ENCODE measurements around the gene LDLRAD3. TPM values are rescaled to one million over a fixed set of nuclear protein-coding genes. Genes with fewer than 3 reads are reported as not detected.
A peak's percentile ranks its signal among the peaks of the same experiment; 100 is the strongest.

Gene LDLRAD3
- polyA plus RNA-seq, 3 donors: 7.3 to 14.1 (median 10.4) TPM

- H3K27me3 Mint-ChIP-seq (ENCODE audit: low read depth in 3 of 3): peaks cover 0 to 2% (median 0%) of the 10 kb centered on the region in 3 donors
- no peaks in the 10 kb centered on the region for H3K4me1 Mint-ChIP-seq
- no peak for TF ChIP-seq CTCF (IDR thresholded peaks at IDR 0.05)
- H3K4me3 Mint-ChIP-seq: no peak overlapping the region
- H3K36me3 ChIP-seq (replicated peaks in 1 of 2; ENCODE audit: control insufficient read depth in 1 of 2, insufficient read depth in 2 of 2, low read length in 2 of 2): peaks cover 85 to 99% of the 10 kb centered on the region in 2 donors
- H3K4me1 ChIP-seq (ENCODE audit: control insufficient read depth in 1 of 2, insufficient read depth in 2 of 2, low read length in 2 of 2): no peaks in the 10 kb centered on the region
- no peaks in the 10 kb centered on the region for H3K9me3 ChIP-seq (replicated peaks in 1 of 2; ENCODE audit: control insufficient read depth in 1 of 2, insufficient read depth in 1 of 2, low read length in 2 of 2)
- no peak overlapping the region for H3K4me2 ChIP-seq (replicated peaks; ENCODE audit: extremely low read depth, low read length, poor library complexity, severe bottlenecking)
- H3K9ac ChIP-seq (ENCODE audit: insufficient read depth, low read length, poor library complexity, severe bottlenecking): no peak overlapping the region
- H3K4me3 ChIP-seq (replicated peaks in 1 of 3; ENCODE audit: low read depth in 2 of 3, low read length in 3 of 3): no peak overlapping the region
- no CpG with 5 or more reads among the region's 7 CpGs for WGBS (ENCODE audit: insufficient coverage)
- peaks cover 8% of the 10 kb centered on the region for H3K79me2 ChIP-seq (ENCODE audit: insufficient read depth, low read length)
- DNase-seq: no peak
- peaks cover 0 to 3% (median 0%) of the 10 kb centered on the region in 7 donors for H3K9me3 Mint-ChIP-seq
- intact Hi-C loops (cut with micrococcal nuclease): no loop called here
- H2AFZ ChIP-seq (ENCODE audit: insufficient read depth, low read depth, low read length, poor library complexity, severe bottlenecking): no peak overlapping the region
- H3K36me3 Mint-ChIP-seq: peaks cover 89 to 95% of the 10 kb centered on the region in 2 donors
- H3K27ac ChIP-seq (ENCODE audit: low read depth in 1 of 2, low read length in 2 of 2): no peak overlapping the region
- no peaks in the 10 kb centered on the region for H3K27me3 ChIP-seq (ENCODE audit: control insufficient read depth in 2 of 2, insufficient read depth in 2 of 2, low read length in 2 of 2)
- peaks cover 31% of the 10 kb centered on the region for H4K20me1 ChIP-seq (ENCODE audit: insufficient read depth, low read length)
- H3K27ac Mint-ChIP-seq: peak overlapping the region in 1 of 7 donors; percentile 15
Observed at GRCh38 chr11:36274414-36274813, 330.6 kb downstream of the LDLRAD3 start.

- H3K27me3 ChIP-seq (ENCODE audit: control insufficient read depth in 2 of 2, insufficient read depth in 2 of 2, low read length in 2 of 2): no peaks in the 10 kb centered on the region
- Mint-ChIP-seq H3K27ac (peak overlapping the region in 1 of 7 donors; percentile 44), H3K9me3 (peaks cover 0 to 6% (median 3%) of the 10 kb centered on the region in 7 donors), H3K36me3 (peaks cover 73 to 86% of the 10 kb centered on the region in 2 donors), H3K27me3 (ENCODE audit: low read depth in 3 of 3) (peaks cover 0 to 2% (median 0%) of the 10 kb centered on the region in 3 donors), H3K4me1 (peaks cover 6% of the 10 kb centered on the region), H3K4me3 (no peak overlapping the region)
- no peak overlapping the region for H3K9ac ChIP-seq (ENCODE audit: insufficient read depth, low read length, poor library complexity, severe bottlenecking)
- intact Hi-C loops (cut with micrococcal nuclease): no loop called here
- peaks cover 66 to 78% of the 10 kb centered on the region in 2 donors for H3K36me3 ChIP-seq (replicated peaks in 1 of 2; ENCODE audit: control insufficient read depth in 1 of 2, insufficient read depth in 2 of 2, low read length in 2 of 2)
- H3K27ac ChIP-seq (ENCODE audit: low read depth in 1 of 2, low read length in 2 of 2): peak overlapping the region in 1 of 2 donors; percentile 0
- H3K4me3 ChIP-seq (replicated peaks in 1 of 3; ENCODE audit: low read depth in 2 of 3, low read length in 3 of 3): no peak overlapping the region
- H4K20me1 ChIP-seq (ENCODE audit: insufficient read depth, low read length): peaks cover 74% of the 10 kb centered on the region
- peaks cover 0 to 4% of the 10 kb centered on the region in 2 donors for H3K4me1 ChIP-seq (ENCODE audit: control insufficient read depth in 1 of 2, insufficient read depth in 2 of 2, low read length in 2 of 2)
- DNase-seq: no peak
- H3K9me3 ChIP-seq (replicated peaks in 1 of 2; ENCODE audit: control insufficient read depth in 1 of 2, insufficient read depth in 1 of 2, low read length in 2 of 2): peaks cover 0 to 3% of the 10 kb centered on the region in 2 donors
- peaks cover 51% of the 10 kb centered on the region for H3K79me2 ChIP-seq (ENCODE audit: insufficient read depth, low read length)
- no peak overlapping the region for H3K4me2 ChIP-seq (replicated peaks; ENCODE audit: extremely low read depth, low read length, poor library complexity, severe bottlenecking)
- over 99% methylated on average over 12 of the region's 13 CpGs for WGBS (ENCODE audit: insufficient coverage)
- no peak for TF ChIP-seq CTCF (IDR thresholded peaks at IDR 0.05)
- no peak overlapping the region for H2AFZ ChIP-seq (ENCODE audit: insufficient read depth, low read depth, low read length, poor library complexity, severe bottlenecking)
Observed at GRCh38 chr11:36278531-36279282, 334.8 kb downstream of the LDLRAD3 start.
